ENCODE data around the gene CROCC. TPM values are rescaled to one million over a fixed set of nuclear protein-coding genes. Genes with fewer than 3 reads are reported as not detected.

CROCC gene
- total and polyA plus RNA-seq, 9 of the 15 experiments (the other 6 are each of a cell fraction or from before 2014, with no cell fraction given): 0.17 to 15.4 (median 7.6) TPM

DNA sequence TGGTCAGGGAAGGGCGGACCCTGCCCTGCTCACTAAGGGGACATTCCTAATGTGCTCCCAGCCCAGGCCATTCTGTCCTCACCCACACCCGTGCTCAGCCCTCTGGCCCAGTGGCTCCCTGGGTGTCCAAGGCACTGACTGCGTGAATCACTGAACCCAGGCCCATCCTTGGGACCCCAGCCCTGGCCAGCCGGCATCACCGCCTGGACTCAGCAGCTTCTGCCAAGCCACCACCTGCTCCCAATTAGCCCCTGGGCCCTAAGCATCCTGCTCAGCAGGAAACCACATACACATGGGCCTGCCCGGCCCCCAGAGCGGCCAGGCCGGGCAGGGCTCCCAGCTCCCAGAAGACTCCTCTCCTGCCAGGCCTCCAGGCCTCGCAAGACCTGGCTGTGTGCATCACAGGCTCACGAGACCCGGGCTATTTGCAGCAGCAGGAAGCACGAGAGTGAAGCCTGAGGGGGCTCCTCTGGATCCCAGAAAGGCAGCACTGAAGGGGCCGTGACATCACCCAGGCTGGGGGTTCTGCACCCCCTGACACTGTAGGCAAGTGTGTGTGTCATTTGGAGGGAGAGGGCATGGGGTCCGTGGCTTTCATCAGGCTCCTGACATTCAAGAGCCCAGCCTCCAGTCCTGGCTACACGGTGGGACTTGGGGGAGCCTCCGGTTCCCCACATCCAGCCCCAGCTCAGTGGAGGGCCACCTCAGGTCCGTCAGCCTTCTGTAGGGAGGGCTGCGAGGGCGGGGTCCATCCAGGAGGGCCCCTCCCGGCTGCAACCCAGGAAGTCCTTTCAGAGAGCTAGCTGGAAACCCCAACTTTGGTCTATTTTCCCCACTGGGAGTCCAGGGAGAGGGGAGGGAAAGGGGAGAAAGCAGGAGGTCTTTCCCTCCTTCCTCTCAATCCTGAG is 57.1 kb downstream of the CROCC start:
- ChIA-PET CTCF (ENCODE audit: low intra/inter-chr PET ratio) (no interaction called here), POLR2A (interaction anchor here (0.7 to 1.7 kb wide), 6 partner anchors 8 to 217 kb away, joined by 3 to 10 read pairs (median 5); no protein-coding TSS in a partner anchor)
- Histone ChIP-seq H3K9ac (ENCODE audit: insufficient read depth in 1 of 2, low read depth in 2 of 2, low read length in 2 of 2) (peak overlapping the region in 1 of 2 experiments; percentile 14; a peak in 1 of 4 replicates), H4K20me1 (replicated peaks; ENCODE audit: control insufficient read depth, insufficient read depth, low read length) (peaks cover 18% of the 10 kb centered on the region; the same call in 1 of the 2 replicates), H3K36me3 (ENCODE audit: control insufficient read depth, insufficient read depth, low read length) (no peaks in the 10 kb centered on the region), H3K27ac (ENCODE audit: extremely low read depth, low read depth, low read length) (no peak overlapping the region), H3K4me1 (replicated peaks in 1 of 2; ENCODE audit: control insufficient read depth in 2 of 2, insufficient read depth in 2 of 2, low read length in 2 of 2) (peaks cover 0 to 44% of the 10 kb centered on the region in 2 experiments; a peak in 2 of 5 replicates), H3K9me3 (replicated peaks; ENCODE audit: control insufficient read depth, insufficient read depth, low read depth, low read length) (no peaks in the 10 kb centered on the region), H2AFZ (ENCODE audit: low read depth, low read length) (no peak overlapping the region), H3K9me1 (ENCODE audit: control insufficient read depth, insufficient read depth, low read length) (no peaks in the 10 kb centered on the region), H3K4me3 (no peak overlapping the region), H3K4me2 (ENCODE audit: insufficient read depth, low read length) (no peak overlapping the region), H3K27me3 (ENCODE audit: control insufficient read depth in 2 of 2, insufficient read depth in 2 of 2, low read length in 2 of 2) (peaks cover 17 to 25% of the 10 kb centered on the region in 2 experiments; a peak in 3 of 5 replicates), H3K79me2 (ENCODE audit: control insufficient read depth, insufficient read depth, low read length) (no peaks in the 10 kb centered on the region)
- 30% methylated on average over 20 of the region's 20 CpGs for WGBS (ENCODE audit: insufficient coverage, low coverage, missing lambda C conversion rate)
- BruUV-seq (replicated peaks): no TSS peak
- ATAC-seq (no peak), FAIRE-seq (no peak), DNase-seq (ENCODE audit: extremely low read depth in 1 of 4, low spot score in 3 of 4) (no peak)
- intact Hi-C loops (cut with micrococcal nuclease): no loop called here
- no peak for TF ChIP-seq HDAC1 (IDR thresholded peaks at IDR 0.05)
- TF ChIP-seq, protein P1, sequence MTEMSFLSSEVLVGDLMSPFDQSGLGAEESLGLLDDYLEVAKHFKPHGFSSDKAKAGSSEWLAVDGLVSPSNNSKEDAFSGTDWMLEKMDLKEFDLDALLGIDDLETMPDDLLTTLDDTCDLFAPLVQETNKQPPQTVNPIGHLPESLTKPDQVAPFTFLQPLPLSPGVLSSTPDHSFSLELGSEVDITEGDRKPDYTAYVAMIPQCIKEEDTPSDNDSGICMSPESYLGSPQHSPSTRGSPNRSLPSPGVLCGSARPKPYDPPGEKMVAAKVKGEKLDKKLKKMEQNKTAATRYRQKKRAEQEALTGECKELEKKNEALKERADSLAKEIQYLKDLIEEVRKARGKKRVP (CRISPR knock-in tag; IDR thresholded peaks at IDR 0.05): no peak
- TF ChIP-seq NEUROD1 (IDR thresholded peaks at IDR 0.05; ENCODE audit: borderline replicate concordance, low read depth, low read length, partially characterized antibody): no peak
- no peak for TF ChIP-seq ZFP1 (CRISPR knock-in tag; IDR thresholded peaks at IDR 0.05)
- no peak for TF ChIP-seq OTX1 (CRISPR knock-in tag; IDR thresholded peaks at IDR 0.05)
- TF ChIP-seq GATA2 (CRISPR knock-in tag; IDR thresholded peaks at IDR 0.05): no peak
- TF ChIP-seq GATAD2B (IDR thresholded peaks at IDR 0.05; ENCODE audit: borderline replicate concordance): no peak
- no peak for TF ChIP-seq NCOA4 (IDR thresholded peaks at IDR 0.05; ENCODE audit: partially characterized antibody)
- in situ Hi-C loops (cut with MboI): no loop called here
